C4-2B (cell line): ENCODE measurements around the gene CCDC188.

Source experiments
- H3K27ac ChIP-seq: fragments of 450-650 bp; 2 replicates; pipeline ENCODE4 v1.5.1; 2017
- CTCF ChIP-seq: fragments of 450-650 bp; conservative IDR thresholded peaks from 2 replicates; pipeline ENCODE4 v1.5.1; 2017; ENCODE audit warnings: mild to moderate bottlenecking
- ZFX ChIP-seq: fragments of 450-650 bp; IDR thresholded peaks from 2 replicates; pipeline ENCODE4 v1.6.1; 2017

The CCDC188 gene

GRCh38 chr22:20152464-20152890, 1.6 kb upstream of the CCDC188 start:
- H3K27ac ChIP-seq: no peak overlapping the region
- TF ChIP-seq ZFX: no peak
- no peak for TF ChIP-seq CTCF

- TF ChIP-seq ZFX: no peak
- no peak for TF ChIP-seq CTCF
- H3K27ac ChIP-seq: no peak overlapping the region
Measured at GRCh38 chr22:20151276-20151588, 377 bp upstream of the CCDC188 start.

- TF ChIP-seq CTCF (no peak), ZFX (no peak)
- H3K27ac ChIP-seq: no peak overlapping the region
Measured at GRCh38 chr22:20149257-20150250, 1.3 kb downstream of the CCDC188 start.

- H3K27ac ChIP-seq: no peak overlapping the region
Measured at GRCh38 chr22:20148414-20148813, 2.4 kb downstream of the CCDC188 start.

GRCh38 chr22:20147237-20147988, 3.4 kb downstream of the CCDC188 start:
- no peak for TF ChIP-seq CTCF
- TF ChIP-seq ZFX: no peak
- H3K27ac ChIP-seq: no peak overlapping the region

More at GRCh38 chr22:20148414-20148813, 2.4 kb downstream of the CCDC188 start:
- TF ChIP-seq ZFX (no peak), CTCF (no peak)

GRCh38 chr22:20146777-20147176, 4.1 kb downstream of the CCDC188 start:
- H3K27ac ChIP-seq: no peak overlapping the region
- TF ChIP-seq ZFX: no peak
- no peak for TF ChIP-seq CTCF

GRCh38 chr22:20145832-20146223, 5.0 kb downstream of the CCDC188 start:
- no peak overlapping the region for H3K27ac ChIP-seq
- no peak for TF ChIP-seq ZFX
- no peak for TF ChIP-seq CTCF
